T47D (cell line): ENCODE data around the gene ZNF181.

Experiments
- DNase-seq, 2 experiments: peaks; one replicate each; pipeline versions ENCODE4 v3.0.0 to v3.0.0-alpha.2; 2011 to 2012; ENCODE audit warnings: low read depth in 1 of 2, low spot score in 1 of 2
- JUND ChIP-seq: IDR thresholded peaks from 2 replicates; pipeline ENCODE4 v1.6.1; 2012; ENCODE audit warnings: low read depth
- in situ Hi-C: cut with HindIII; loops from 2 replicates; pipeline ENCODE4 v1.10.0; 2016; ENCODE audit warnings: low sequenced_read_pairs, low pct_unique_long_range_greater_than_20kb

ZNF181 gene

GRCh38 chr19:34772697-34773554, 38.9 kb downstream of the ZNF181 start, which contains the start of gene ZNF599:
ZNF599 (minus strand) TSS chr19:34773215; CDS start chr19:34772841, 374 bp downstream.
- in situ Hi-C loops: no loop called here
- DNase-seq: peak; percentile 57 to 88
- TF ChIP-seq JUND: no peak

DNA sequence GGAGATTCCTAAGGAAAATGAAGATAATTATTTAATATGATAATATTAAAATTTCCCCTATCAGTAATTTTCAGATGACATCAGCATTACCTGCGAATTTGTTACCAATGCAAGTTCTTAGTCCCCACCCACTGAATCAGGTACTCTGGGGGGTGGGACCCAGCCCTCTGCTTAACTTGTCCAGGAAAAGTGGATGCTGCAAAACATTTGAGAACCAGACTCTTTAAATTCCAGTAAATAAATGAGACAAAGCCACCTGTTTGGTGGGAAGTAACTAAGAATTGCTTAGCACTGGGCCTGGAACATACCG, 39.5 kb downstream of the ZNF181 start:
- in situ Hi-C loops: no loop called here
- DNase-seq: no peak
- no peak for TF ChIP-seq JUND

DNA sequence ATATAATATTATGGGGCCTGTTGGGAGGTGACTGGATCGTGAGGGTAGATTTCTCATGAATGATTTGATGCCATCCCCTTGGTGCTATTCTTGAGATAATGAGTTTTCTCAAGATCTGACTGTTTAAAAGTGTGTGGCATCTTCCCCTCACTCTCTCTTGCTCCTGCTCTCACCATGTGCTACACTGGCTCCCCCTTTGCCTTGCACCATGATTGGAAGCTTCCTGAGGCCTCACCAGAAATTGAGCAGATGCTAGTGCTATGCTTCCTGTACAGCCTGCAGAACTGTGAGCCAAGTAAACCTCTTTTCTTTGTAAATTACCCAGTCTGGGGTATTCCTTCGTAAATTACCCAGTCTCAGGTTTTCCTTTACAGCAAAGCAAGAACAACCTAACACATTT, 40.8 kb downstream of the ZNF181 start:
- no peak for DNase-seq
- in situ Hi-C loops: no loop called here
- TF ChIP-seq JUND: no peak

DNA sequence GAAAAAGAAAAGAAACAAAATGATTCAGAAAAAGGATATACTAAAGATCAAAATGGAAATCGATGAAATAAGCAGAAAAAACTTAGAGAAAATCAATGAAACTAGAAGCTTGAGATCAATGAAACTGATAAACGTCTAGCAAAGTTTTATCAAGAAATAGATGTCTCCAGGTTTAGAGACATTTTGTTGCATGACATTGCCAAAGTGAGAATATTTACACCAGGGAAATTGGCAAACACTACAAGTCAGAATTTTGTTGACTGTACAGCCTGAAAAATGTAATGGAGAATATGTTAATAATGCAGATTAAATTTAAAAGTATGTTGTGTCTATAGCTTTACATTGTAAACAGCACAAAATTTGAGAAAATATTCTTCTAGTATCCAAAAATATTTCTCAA, 44.3 kb downstream of the ZNF181 start:
- no peak for TF ChIP-seq JUND
- DNase-seq: no peak
- in situ Hi-C loops: no loop called here

GRCh38 chr19:34779652-34780051, 45.6 kb downstream of the ZNF181 start:
- TF ChIP-seq JUND: no peak
- no peak for DNase-seq
- in situ Hi-C loops: no loop called here

DNA sequence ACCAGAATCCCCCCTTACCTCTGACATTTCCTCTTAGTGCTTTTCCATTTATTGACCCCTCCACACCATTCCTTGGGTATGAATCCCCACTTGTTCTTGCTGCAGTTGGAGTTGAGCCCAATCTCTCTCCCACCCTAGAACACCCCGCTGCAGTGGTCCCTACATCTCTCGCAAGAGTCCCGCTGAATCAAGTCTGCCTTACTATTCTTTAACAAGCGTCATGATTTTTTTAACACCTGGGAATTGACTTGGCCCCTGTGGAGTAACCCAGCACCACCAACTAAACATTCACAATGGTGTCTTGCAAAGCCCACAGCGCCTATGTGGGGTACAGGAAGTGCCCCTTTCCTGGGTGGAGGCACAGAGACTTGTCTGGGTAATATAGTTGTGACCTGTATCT, 52.2 kb downstream of the ZNF181 start:
- in situ Hi-C loops: no loop called here
- no peak for DNase-seq
- TF ChIP-seq JUND: no peak

DNA sequence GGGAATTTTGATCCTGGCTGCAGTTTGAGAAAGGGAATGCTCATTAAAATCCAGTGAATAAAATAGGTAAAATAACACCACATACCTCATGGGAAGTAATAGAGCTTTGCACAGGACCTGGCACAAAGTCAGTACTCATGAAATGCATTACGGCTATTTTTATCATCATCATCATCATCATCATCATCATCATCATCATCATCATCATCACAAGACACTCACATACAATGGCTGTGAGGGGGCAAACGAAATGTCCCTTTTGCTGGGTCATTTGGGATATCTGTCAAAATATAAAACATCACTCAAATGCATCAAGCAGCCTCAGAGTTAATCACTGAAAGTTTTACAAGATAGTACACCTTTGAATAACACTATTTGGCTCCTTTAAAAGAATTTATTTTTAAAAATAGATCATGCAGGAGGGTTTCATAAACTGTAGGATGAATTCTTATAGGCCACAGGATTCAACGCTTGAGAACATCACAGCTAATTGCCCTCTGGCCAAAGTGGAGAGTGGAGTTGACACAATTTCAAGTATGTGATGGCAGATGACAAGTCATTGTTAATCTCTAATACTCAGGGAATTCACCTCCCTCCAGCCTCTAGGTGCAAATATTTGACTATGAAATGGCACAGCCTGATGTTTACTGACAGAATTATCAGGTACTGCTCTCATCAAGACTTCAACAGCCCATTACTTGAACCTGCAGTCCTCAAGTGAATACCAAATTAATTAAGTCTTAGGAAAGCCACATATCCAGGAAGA, 53.2 kb downstream of the ZNF181 start:
- in situ Hi-C loops: no loop called here
- DNase-seq: peak in 1 of 2 experiments; percentile 14
- no peak for TF ChIP-seq JUND

DNA sequence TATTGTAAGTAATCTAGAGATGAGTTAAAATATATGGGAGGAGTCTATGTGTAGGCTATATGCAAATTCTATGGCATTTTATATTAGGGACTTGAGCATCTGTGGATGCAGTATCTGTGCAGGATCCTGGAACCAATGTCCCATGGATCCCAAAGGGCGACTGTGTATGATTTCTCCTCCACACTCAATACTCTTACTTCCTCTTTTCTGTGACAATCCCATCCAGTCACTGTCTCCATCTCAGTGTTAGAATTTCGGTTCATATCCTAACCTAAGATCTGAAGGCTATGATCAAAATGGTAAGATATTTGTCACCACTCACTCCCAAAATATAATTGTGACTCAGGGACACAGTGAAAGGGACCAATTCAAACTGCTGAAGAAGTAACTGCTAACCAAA, 54.0 kb downstream of the ZNF181 start:
- in situ Hi-C loops: no loop called here
- DNase-seq: no peak
- no peak for TF ChIP-seq JUND

- in situ Hi-C loops: no loop called here
- no peak for TF ChIP-seq JUND
- DNase-seq: no peak
Measured at GRCh38 chr19:34793565-34793964, 59.5 kb downstream of the ZNF181 start.

DNA sequence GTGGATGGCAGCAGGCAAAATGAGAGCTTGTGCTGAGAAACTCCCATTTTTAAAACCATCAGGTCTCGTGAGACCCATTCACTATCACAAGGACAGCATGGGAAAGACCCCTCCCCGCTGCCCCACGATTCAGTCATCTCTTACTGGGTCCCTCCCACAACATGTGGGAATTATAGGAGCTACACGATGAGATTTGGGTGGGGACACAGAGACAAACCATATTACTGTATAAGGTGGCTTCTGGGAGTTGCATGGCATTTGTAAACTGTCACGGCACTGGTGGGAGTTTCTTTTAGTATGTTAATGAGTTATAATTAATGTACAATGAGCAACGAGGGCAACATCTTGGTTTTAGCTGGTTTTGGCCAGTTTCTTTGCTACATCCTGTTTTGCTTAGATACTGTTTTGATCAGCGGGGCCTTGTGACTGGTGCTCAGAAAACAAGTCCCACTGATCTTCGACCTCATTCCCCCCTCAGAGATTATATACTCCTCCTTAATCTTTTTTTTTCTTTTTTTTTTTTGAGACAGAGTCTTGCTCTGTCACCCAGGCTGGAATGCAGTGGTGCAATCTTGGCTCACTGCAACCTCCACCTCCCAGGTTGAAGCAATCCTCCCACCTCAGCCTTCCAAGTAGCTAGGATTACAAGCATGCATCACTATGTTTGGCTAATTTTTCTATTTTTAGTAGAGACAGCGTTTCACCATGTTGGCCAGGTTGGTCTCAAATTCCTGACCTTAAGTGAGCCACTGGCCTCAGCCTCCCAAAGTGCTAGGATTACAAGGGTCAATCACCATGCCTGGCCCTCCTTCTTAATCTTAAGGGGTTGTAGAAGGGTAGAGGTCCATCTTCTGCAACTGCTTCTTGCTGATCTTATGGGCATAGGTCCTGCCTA, 60.3 kb downstream of the ZNF181 start:
- no peak for TF ChIP-seq JUND
- in situ Hi-C loops: no loop called here
- DNase-seq: no peak
